HAP-1 (cell line): Measurements from ENCODE around the gene VPS37D.

Experiments
- DNase-seq, 2 experiments: peaks; one replicate each; pipeline ENCODE4 v3.0.0-alpha.2; 2016 to 2020; ENCODE audit warnings: low spot score in 2 of 2
- H3K27me3 ChIP-seq: fragments of 250-450 bp; sonication (Bioruptor Pico); 2 replicates; pipeline ENCODE4 v1.5.1; 2020; ENCODE audit warnings: low read depth, mild to moderate bottlenecking, moderate library complexity
- H3K36me3 ChIP-seq: fragments of 250-450 bp; sonication (Bioruptor Pico); replicated peaks from 2 replicates; pipeline ENCODE4 v1.5.1; 2020; ENCODE audit warnings: mild to moderate bottlenecking
- H3K4me1 ChIP-seq: fragments of 250-450 bp; sonication (Bioruptor Pico); 2 replicates; pipeline ENCODE4 v1.5.1; 2020; ENCODE audit warnings: mild to moderate bottlenecking
- H3K4me3 ChIP-seq: fragments of 250-450 bp; sonication (Bioruptor Pico); 2 replicates; pipeline ENCODE4 v1.5.1; 2020; ENCODE audit warnings: mild to moderate bottlenecking, moderate library complexity
- H3K9me3 ChIP-seq: fragments of 250-450 bp; sonication (Bioruptor Pico); 2 replicates; pipeline ENCODE4 v1.5.1; 2020; ENCODE audit warnings: mild to moderate bottlenecking, moderate library complexity
- in situ Hi-C: fragments of 300-500 bp; cut with MboI; formaldehyde crosslinking; loops from 3 replicates; pipeline ENCODE4 v1.14.3; 2020; ENCODE audit warnings: low sequenced_read_pairs, inconsistent platforms, mixed read lengths

Gene VPS37D

DNA sequence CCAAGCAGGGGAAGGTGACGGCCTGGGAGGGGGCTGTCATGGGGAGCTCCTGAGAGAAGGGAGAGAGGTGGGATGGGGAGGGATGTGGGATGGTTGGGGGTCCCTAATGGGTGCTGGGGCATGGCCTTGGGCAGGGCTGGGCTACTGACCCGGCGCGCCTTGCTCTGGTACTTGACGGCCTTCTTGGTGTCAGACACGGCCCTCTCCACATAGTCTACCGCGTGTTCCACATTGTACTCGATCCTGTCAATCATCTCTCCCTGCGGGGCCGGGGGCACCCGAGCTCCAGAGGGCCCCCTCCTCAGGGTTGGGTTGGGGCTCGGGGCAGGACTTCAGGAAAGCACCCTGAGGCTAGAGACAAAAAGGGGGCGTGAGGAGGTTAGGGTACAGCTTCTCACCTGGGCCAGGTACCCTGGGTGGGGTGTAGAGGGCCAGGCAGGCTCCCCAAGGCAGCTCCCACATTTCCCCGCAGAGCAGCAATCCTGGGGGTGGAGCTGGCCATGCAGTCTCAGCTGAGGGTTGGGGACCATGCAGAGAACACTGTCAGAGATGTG, 33.0 kb downstream of the VPS37D start:
- Histone ChIP-seq H3K36me3 (peaks cover 60% of the 10 kb centered on the region), H3K4me1 (no peaks in the 10 kb centered on the region), H3K27me3 (no peaks in the 10 kb centered on the region), H3K9me3 (no peaks in the 10 kb centered on the region), H3K4me3 (no peak overlapping the region)
- in situ Hi-C loops, result no loop called here
- DNase-seq, result no peak

DNA sequence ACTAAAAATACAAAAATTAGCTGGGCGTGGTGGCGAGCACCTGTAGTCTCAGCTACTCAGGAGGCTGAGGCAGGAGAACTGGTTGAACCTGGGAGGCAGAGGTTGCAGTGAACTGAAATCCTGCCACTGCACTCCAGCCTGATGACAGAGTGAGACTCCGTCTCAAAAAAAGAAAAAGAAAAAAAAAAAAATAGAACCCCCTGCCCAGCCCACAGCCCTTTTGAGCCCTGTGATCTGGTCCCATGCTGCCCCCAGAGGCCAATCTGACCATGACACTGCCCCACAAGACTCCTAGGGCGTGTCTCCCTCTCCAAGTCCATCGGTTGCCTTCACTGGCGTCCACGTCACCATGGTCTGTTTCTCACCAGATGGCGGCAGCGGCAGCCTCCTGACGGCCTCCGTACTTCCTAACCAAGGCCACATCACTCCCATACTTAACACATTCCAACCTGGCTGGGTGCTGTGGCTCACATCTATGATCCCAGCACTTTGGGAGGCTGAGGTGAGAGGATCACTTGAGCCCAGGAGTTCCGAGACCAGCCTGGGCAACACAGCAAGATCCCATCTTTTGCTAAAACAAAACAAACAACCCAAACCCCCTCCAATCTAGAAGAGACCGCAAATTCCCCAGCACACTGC, 33.8 kb downstream of the VPS37D start:
- Histone ChIP-seq H3K9me3 (no peaks in the 10 kb centered on the region), H3K36me3 (peaks cover 52% of the 10 kb centered on the region), H3K4me3 (no peak overlapping the region), H3K4me1 (no peaks in the 10 kb centered on the region), H3K27me3 (no peaks in the 10 kb centered on the region)
- DNase-seq, result peak; percentile 39 to 77
- in situ Hi-C loops, result no loop called here

DNA sequence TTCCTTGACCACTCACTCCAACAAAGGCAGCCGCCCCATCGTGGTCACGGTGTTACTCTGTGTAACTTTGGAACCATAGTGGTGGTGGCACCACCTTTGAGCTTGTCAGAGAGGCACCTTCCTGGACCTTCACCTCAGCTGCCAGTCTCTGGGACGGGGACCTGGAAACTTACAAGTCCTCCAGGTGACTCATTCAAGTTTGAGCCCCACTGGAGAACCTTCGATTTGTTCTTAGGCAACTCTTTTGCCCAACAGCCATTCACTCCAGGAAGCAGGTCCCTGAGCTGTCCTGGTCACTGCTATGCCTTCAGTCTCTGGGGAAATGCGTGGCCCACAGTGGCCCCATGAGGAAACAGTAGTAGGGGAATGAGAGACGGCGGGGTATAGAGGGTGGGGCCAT, 34.6 kb downstream of the VPS37D start:
- no peaks in the 10 kb centered on the region for H3K27me3 ChIP-seq
- peaks cover 44% of the 10 kb centered on the region for H3K36me3 ChIP-seq
- DNase-seq, result no peak
- H3K9me3 ChIP-seq, result no peaks in the 10 kb centered on the region
- in situ Hi-C loops, result no loop called here
- no peaks in the 10 kb centered on the region for H3K4me1 ChIP-seq
- no peak overlapping the region for H3K4me3 ChIP-seq

DNA sequence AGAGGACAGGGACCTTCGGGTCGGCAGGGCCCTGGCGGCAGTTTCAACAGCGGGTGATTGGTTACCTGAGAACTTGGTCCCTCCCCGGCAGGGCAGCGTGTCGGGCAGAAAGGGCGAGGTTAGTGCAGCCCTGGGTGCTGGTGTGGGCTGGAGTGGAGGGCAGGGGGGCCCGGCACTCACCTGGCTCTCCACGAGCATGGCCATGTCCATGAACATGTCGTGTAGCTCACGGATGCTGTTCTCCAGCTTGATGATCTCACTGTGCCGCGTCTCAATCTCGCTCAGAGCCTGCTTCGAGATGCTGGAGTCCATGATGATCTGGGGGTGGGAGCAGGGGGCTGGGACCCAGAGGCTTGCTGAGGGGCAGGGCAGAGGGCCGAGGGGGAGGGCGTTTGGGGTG, 35.0 kb downstream of the VPS37D start:
- Histone ChIP-seq H3K27me3 (no peaks in the 10 kb centered on the region), H3K36me3 (peaks cover 40% of the 10 kb centered on the region), H3K4me3 (no peak overlapping the region), H3K4me1 (no peaks in the 10 kb centered on the region), H3K9me3 (no peaks in the 10 kb centered on the region)
- in situ Hi-C loops, result no loop called here
- no peak for DNase-seq

DNA sequence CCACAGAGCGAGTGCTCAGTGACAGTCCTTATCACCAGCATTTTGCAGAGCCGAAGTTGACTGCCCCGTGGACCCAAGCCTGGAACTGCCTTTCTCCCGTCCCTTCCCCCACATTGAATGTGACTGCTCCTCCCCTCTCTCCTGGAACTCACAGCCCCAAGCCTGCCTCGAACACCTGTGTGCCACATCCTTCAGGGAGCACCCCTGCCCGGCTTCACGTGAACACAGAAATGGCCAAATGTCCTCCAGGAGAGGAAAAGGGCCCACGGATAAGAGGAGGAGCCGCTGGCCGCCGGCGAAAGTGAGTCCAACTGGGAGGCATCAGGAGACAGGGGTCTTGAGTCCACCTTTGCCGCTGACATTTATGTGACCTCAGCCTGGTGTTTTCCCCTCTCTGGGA, 35.6 kb downstream of the VPS37D start:
- in situ Hi-C loops, result no loop called here
- no peaks in the 10 kb centered on the region for H3K4me1 ChIP-seq
- no peaks in the 10 kb centered on the region for H3K9me3 ChIP-seq
- no peak for DNase-seq
- no peaks in the 10 kb centered on the region for H3K27me3 ChIP-seq
- H3K4me3 ChIP-seq, result no peak overlapping the region
- peaks cover 37% of the 10 kb centered on the region for H3K36me3 ChIP-seq

DNA sequence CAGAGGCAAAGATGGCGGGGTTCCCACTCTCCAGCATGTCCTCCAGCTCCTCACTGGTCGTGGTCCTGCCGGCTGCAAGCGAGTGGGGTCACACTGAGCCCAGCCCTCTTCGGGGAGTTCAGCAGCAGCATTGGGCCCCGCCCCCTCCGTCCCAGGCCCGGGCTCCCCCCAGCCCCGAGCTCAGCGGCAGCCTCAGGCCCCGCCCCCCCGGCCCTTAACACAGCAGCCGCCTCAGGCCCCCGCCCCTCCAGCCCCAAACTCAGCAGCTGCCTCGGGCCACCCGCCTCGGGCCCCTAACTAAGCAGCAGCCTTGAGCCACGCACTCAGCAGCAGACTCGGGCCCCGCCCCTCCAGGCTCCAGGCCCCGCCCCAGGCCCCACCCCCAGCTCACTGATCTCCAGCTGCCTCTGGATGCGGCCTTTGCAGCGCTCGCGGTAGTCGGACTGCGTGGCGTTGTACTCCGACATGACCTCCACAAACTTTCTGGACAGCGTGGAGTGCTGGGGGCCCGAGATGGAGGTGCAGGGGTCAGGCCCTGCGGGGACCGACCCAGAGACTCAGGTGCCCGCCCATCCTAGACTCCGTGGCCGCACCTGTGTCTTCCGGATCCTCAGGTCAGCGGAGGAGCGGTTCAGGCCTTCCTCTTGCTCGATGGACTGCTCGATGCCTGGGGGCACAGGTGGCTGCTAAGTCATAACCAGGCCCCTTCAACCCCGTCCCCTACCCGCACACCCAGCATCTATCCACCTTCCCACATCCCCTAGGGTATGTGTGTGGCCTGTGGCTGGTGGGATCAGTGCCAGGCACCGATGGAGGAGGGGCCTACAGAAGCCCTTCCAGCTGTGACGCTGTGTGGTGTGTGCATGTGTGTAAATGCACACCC, 36.4 kb downstream of the VPS37D start:
- peak in 1 of 2 experiments; percentile 69 for DNase-seq
- Histone ChIP-seq H3K9me3 (no peaks in the 10 kb centered on the region), H3K36me3 (peaks cover 29% of the 10 kb centered on the region), H3K4me1 (no peaks in the 10 kb centered on the region), H3K27me3 (no peaks in the 10 kb centered on the region), H3K4me3 (no peak overlapping the region)
- in situ Hi-C loops, result no loop called here

DNA sequence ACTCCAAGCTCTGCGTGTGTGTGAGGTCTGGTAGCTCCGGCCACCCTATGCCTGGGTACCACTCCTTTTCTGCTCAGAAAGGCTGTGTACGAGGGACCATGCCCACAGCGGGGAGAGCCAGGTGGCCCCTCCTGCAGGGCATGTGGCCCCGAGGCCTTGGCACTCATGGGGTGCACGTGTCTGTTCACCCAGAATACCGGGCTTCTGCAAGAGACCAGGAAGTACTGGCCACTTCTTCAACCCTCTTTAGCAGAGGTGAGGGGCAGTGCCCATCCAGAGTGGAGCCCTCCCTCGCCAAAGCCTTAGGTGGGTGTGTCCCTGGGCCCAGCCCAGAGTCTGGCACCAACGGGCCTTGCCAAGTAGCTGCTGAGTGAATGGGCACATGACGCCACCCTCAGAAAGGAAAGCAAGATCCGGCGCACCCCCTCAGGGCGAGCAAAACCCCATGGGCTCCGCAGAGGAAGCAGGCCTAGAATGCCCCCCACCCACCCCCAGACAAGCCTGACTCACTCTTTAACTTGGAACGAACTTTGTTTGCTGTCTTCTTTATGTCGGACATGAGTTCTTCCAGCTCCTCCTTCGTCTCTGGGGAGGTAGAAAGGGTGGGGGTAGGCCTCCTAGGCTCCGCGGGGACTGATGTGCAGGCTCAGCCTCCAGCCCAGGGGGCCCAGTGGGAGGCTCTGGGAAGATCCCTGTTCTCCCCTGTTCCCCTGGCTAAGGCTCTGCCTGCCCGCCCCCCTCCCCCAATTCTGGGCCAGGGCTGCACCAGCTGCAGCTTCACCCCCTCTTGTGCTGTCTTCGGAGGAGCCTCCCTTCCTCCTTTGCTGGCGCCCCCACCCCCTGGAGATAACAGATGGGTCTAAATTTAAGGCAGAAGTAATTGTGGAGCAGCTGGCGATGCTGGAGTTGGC, 37.3 kb downstream of the VPS37D start:
- DNase-seq, result no peak
- Histone ChIP-seq H3K4me1 (no peaks in the 10 kb centered on the region), H3K27me3 (no peaks in the 10 kb centered on the region), H3K4me3 (no peak overlapping the region), H3K36me3 (peaks cover 23% of the 10 kb centered on the region), H3K9me3 (no peaks in the 10 kb centered on the region)
- in situ Hi-C loops, result no loop called here

DNA sequence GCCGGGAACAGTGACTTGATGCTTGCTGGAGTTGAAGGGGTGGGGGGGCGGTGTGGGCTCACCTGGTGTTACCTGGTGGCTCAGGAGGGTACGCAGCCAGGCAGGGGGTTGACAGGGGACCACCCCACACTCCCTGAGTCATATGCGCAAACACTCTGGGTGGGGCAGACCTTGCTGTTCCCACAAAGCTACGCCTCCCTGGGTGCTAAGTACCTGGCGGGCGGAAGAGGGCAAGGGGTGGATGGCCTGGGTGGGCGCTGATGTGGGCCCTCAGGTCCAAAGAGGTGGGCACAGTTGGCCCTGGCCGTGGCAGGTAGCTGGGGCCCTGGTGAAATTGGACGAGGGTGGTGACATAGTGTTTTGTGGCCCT, 37.9 kb downstream of the VPS37D start:
- Histone ChIP-seq H3K9me3 (no peaks in the 10 kb centered on the region), H3K36me3 (peaks cover 23% of the 10 kb centered on the region), H3K27me3 (no peaks in the 10 kb centered on the region), H3K4me3 (no peak overlapping the region), H3K4me1 (no peaks in the 10 kb centered on the region)
- no peak for DNase-seq
- in situ Hi-C loops, result no loop called here

DNA sequence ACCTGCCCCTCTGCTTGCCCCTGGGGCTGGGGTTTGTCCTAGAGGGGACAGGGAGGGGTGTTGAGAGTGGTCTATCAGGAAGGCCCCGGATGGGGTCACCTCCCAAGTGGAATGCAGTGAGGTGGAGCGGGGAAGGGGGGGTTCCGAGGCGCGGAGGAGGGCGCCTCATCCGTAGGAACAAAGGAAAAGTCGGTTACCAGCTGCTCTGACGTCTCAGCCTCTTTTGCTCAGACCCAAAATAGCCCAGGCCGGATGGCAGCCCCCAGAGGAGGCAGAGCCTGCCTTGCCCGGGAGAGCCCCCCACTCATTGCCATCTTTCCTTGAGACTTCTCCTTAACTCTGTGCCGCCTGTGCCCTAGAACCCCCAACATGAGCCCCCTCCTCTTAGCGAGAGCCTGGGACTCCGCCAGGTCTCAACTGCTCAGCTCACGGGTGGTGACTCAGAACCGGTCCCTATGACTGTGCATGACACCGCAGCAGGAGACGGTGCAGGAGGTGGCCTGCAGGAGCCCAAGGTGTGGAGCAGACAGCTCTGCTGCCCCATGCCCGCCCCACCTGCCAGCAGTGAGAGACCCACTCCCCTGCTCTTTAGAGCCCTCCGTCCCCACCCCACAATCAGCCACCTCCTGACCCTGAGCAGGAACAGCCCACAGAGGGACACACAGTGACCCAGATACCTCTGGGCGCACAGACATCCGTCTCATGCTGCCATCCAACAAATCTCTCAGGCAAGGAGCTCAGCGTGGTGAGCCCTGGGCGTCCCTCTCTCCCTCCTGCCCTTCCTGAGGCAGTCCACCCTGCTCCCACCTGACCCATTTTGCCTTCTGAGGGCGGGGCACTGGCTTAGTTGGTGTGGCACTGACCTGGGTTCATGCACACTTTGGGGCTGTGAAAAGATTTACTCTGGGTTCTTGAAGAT, 38.8 kb downstream of the VPS37D start:
- no peak for DNase-seq
- no peaks in the 10 kb centered on the region for H3K9me3 ChIP-seq
- peaks cover 20% of the 10 kb centered on the region; the same call in 1 of the 2 replicates for H3K36me3 ChIP-seq
- in situ Hi-C loops, result no loop called here
- no peaks in the 10 kb centered on the region for H3K27me3 ChIP-seq
- no peaks in the 10 kb centered on the region for H3K4me1 ChIP-seq
- H3K4me3 ChIP-seq, result no peak overlapping the region

DNA sequence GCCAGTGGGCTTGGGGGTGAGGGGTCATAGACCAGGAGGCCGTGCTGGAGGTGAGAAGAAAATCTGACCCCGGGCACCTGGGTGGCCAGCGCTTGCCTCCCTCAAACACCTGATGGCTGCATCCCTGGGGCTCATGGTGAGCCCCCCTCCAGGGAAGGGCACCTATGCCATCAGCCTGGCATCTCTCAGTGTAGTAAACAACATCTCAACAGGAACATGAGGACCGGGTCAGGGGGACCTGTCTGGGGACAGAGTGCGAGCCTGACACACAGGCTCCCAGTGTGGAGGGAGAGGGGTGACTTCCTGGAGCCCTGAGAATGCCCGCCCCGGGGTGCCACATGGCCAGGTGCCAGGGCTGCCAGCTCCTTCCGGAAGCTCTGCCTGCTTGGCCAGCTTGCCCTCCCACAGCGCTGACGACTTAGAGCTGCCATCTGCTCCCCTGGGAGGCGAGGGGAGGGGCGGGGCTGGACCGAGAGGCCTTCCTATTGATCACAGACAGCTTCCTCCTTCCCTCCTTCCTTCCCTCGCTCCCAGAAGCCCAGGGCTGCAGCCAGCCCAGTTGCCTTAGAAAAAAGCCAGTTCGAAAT, 39.5 kb downstream of the VPS37D start:
- no peaks in the 10 kb centered on the region for H3K27me3 ChIP-seq
- peaks cover 14% of the 10 kb centered on the region; the same call in 1 of the 2 replicates for H3K36me3 ChIP-seq
- in situ Hi-C loops, result no loop called here
- DNase-seq, result no peak
- H3K9me3 ChIP-seq, result no peaks in the 10 kb centered on the region
- H3K4me1 ChIP-seq, result no peaks in the 10 kb centered on the region
- no peak overlapping the region for H3K4me3 ChIP-seq

DNA sequence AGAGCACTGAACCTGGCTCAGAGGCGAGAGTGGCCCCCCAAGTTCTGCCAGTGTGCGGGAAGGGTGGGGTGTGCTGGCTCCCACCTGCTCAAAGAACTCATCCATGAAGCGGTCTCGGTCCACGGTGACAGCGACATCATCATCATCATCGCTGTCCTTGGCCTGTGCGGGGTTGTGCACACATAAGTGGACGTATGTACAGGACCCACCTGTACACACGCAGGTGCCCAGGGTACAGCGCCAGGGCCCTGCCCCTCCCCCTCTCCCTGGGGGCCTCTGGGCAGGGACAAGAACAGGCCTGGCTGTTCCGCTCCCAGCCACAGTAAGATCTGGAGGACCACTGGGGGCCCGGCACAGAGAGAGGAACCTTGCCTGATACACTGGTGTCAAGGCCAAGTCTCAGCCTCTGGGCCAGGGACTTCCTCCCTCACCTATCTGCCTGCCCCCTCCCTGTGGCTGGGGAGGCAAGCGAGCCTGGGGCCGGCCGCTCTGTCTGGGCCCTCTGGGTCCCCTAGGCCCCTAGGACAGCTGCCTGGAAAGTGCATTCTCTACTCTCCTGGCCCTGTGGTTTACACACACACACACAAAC, 41.4 kb downstream of the VPS37D start:
- no peak overlapping the region for H3K4me3 ChIP-seq
- H3K36me3 ChIP-seq, result peaks cover 8% of the 10 kb centered on the region; the same call in 1 of the 2 replicates
- H3K27me3 ChIP-seq, result no peaks in the 10 kb centered on the region
- no peaks in the 10 kb centered on the region for H3K9me3 ChIP-seq
- no peak for DNase-seq
- in situ Hi-C loops, result no loop called here
- H3K4me1 ChIP-seq, result no peaks in the 10 kb centered on the region

DNA sequence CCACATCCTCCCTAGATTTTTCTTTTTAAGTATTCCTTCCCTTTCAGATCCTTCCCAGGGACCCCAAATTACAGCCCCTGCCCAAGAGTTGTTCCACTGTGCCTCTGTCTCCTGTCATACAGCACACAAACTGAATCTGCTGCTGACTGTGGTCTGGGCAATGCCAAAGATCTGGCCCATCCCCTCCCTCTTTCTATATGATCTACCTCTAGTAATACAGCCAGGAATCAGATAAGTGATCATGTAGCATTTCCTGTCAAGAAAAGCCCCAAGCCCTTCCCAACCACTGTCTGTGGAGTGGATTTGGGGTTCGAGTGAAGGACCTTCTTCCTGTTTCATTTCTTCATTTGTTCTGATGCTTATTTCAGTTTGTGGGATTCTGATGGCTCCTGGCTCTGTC, 45.1 kb downstream of the VPS37D start:
- H3K9me3 ChIP-seq, result no peaks in the 10 kb centered on the region
- H3K36me3 ChIP-seq, result no peaks in the 10 kb centered on the region
- H3K4me1 ChIP-seq, result peaks cover under 1% of the 10 kb centered on the region
- DNase-seq, result no peak
- H3K4me3 ChIP-seq, result no peak overlapping the region
- in situ Hi-C loops, result no loop called here
- H3K27me3 ChIP-seq, result no peaks in the 10 kb centered on the region
